ENCODE data around the gene NTSR2. TPM values are rescaled to one million over a fixed set of nuclear protein-coding genes. Genes with fewer than 3 reads are reported as not detected.

The NTSR2 gene
- total and polyA plus RNA-seq, 4 donors = not detected

DNA sequence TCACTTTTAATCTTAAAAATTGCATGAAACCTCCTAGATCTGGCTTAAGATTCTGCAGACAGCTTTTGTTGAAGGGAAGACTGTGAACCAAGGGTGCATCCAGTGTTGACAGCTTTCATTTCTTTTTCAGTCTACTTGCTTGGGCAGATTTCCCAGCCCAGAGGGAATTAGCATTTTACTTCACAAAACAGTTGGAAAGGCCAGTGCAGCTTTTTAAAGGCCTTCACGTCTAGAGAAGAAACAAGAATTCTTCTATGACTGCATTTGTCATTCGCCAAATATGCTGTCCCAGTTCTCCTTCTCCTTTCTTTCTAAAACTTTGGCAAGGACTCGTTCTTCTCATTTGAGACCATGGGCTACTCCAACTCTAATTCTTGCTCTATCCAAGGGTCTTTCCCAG is 17.4 kb downstream of the NTSR2 start:
- Histone ChIP-seq H3K9me3 (ENCODE audit: control insufficient read depth in 4 of 4, low read length in 3 of 4) (no peaks in the 10 kb centered on the region), H3K27ac (ENCODE audit: low read depth in 1 of 2, low read length in 2 of 2) (no peak overlapping the region), H3K4me3 (ENCODE audit: low read depth in 1 of 3, low read length in 3 of 3) (no peak overlapping the region), H3K4me1 (ENCODE audit: control insufficient read depth in 4 of 4, insufficient read depth in 4 of 4, low read length in 3 of 4) (no peaks in the 10 kb centered on the region), H3K9ac (ENCODE audit: low read depth in 1 of 2, low read length in 2 of 2) (no peak overlapping the region), H3K36me3 (ENCODE audit: control insufficient read depth in 4 of 4, insufficient read depth in 3 of 4, low read depth in 1 of 4, low read length in 3 of 4) (no peaks in the 10 kb centered on the region), H3K27me3 (ENCODE audit: control insufficient read depth in 4 of 4, insufficient read depth in 4 of 4, low read length in 3 of 4) (no peaks in the 10 kb centered on the region)
- TF ChIP-seq YY1 (IDR thresholded peaks at IDR 0.05) (no peak), EGR1 (IDR thresholded peaks at IDR 0.05; ENCODE audit: low read depth in 2 of 2) (no peak), GABPA (IDR thresholded peaks at IDR 0.05 in 1 of 2, conservative IDR thresholded peaks at IDR 0.05 in 1 of 2) (no peak)
- TF ChIP-seq, protein P1, sequence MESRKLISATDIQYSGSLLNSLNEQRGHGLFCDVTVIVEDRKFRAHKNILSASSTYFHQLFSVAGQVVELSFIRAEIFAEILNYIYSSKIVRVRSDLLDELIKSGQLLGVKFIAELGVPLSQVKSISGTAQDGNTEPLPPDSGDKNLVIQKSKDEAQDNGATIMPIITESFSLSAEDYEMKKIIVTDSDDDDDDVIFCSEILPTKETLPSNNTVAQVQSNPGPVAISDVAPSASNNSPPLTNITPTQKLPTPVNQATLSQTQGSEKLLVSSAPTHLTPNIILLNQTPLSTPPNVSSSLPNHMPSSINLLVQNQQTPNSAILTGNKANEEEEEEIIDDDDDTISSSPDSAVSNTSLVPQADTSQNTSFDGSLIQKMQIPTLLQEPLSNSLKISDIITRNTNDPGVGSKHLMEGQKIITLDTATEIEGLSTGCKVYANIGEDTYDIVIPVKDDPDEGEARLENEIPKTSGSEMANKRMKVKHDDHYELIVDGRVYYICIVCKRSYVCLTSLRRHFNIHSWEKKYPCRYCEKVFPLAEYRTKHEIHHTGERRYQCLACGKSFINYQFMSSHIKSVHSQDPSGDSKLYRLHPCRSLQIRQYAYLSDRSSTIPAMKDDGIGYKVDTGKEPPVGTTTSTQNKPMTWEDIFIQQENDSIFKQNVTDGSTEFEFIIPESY (IDR thresholded peaks at IDR 0.05) = no peak
- TF ChIP-seq, protein P2, sequence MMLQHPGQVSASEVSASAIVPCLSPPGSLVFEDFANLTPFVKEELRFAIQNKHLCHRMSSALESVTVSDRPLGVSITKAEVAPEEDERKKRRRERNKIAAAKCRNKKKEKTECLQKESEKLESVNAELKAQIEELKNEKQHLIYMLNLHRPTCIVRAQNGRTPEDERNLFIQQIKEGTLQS (IDR thresholded peaks at IDR 0.05) = no peak
- DNase-seq (ENCODE audit: low spot score) = no peak
- 67% methylated on average over 3 of the region's 3 CpGs for WGBS

DNA sequence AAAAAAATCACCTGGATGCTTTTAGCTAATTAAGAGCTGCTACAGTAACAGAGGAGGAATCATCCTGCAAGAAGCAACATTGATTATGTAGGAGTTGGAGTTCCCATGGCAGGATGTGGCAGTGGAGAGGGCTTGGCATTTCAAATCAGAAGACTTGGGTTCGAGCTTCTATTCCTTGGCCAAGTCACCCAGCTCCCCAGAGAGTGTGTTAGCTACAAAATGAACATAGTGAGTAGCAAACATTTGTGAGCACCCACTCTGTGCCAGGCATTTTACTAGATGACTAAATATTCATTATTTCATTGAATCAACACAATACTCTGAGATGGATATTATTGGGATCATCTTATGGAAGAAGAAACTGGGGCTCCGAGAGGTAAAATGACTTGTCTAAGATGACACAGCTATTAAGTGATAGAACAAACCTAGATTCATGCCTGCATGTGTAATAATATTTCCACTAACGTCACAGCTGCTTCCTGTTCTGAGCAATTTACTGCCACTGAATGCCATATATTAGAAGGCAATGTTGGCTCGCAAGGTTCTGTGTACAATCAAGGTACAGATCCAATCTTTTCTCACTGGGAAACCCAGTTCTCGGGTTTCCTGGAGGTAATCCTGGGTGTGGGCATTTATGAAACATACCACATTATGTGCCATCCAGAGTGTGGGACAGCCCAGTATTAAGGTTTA is 18.0 kb downstream of the NTSR2 start:
- Histone ChIP-seq H3K4me3 (ENCODE audit: low read depth in 1 of 3, low read length in 3 of 3) (no peak overlapping the region), H3K27me3 (ENCODE audit: control insufficient read depth in 4 of 4, insufficient read depth in 4 of 4, low read length in 3 of 4) (no peaks in the 10 kb centered on the region), H3K9ac (ENCODE audit: low read depth in 1 of 2, low read length in 2 of 2) (no peak overlapping the region), H3K36me3 (ENCODE audit: control insufficient read depth in 4 of 4, insufficient read depth in 3 of 4, low read depth in 1 of 4, low read length in 3 of 4) (no peaks in the 10 kb centered on the region), H3K27ac (ENCODE audit: low read depth in 1 of 2, low read length in 2 of 2) (no peak overlapping the region), H3K4me1 (ENCODE audit: control insufficient read depth in 4 of 4, insufficient read depth in 4 of 4, low read length in 3 of 4) (no peaks in the 10 kb centered on the region), H3K9me3 (ENCODE audit: control insufficient read depth in 4 of 4, low read length in 3 of 4) (no peaks in the 10 kb centered on the region)
- TF ChIP-seq HNF4G (IDR thresholded peaks at IDR 0.05) (no peak), RAD21 (IDR thresholded peaks at IDR 0.05) (no peak)
- 77% methylated on average over 5 of the region's 5 CpGs for WGBS
- DNase-seq (ENCODE audit: low spot score) = no peak

DNA sequence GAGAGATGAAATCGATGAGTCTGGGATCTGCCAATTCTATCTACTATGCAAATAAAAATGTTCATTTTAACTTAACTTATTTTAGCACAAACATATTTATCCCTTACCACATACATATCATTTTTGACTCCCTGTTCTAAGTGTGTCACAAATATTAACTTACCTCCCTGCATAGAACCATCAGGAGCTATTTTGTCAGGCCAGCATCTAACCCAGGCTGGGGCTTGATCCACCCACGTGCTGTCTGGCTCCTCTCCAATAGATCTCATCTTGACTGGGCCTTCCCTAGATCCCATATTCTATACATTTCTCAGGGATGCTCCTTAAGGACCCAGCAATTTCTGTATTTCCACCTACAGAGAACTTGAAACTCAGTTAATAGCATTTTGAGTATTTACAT is 20.9 kb downstream of the NTSR2 start:
- Histone ChIP-seq H3K27me3 (ENCODE audit: control insufficient read depth in 4 of 4, insufficient read depth in 4 of 4, low read length in 3 of 4) (no peaks in the 10 kb centered on the region), H3K27ac (ENCODE audit: low read depth in 1 of 2, low read length in 2 of 2) (no peak overlapping the region), H3K9ac (ENCODE audit: low read depth in 1 of 2, low read length in 2 of 2) (no peak overlapping the region), H3K9me3 (ENCODE audit: control insufficient read depth in 4 of 4, low read length in 3 of 4) (no peaks in the 10 kb centered on the region), H3K36me3 (ENCODE audit: control insufficient read depth in 4 of 4, insufficient read depth in 3 of 4, low read depth in 1 of 4, low read length in 3 of 4) (no peaks in the 10 kb centered on the region), H3K4me1 (ENCODE audit: control insufficient read depth in 4 of 4, insufficient read depth in 4 of 4, low read length in 3 of 4) (no peaks in the 10 kb centered on the region), H3K4me3 (ENCODE audit: low read depth in 1 of 3, low read length in 3 of 3) (no peak overlapping the region)
- 71% methylated on average over 2 of the region's 2 CpGs for WGBS
- TF ChIP-seq SP1 (IDR thresholded peaks at IDR 0.05) (no peak), HNF4A (conservative IDR thresholded peaks at IDR 0.05) (no peak)
- DNase-seq (ENCODE audit: low spot score) = no peak

DNA sequence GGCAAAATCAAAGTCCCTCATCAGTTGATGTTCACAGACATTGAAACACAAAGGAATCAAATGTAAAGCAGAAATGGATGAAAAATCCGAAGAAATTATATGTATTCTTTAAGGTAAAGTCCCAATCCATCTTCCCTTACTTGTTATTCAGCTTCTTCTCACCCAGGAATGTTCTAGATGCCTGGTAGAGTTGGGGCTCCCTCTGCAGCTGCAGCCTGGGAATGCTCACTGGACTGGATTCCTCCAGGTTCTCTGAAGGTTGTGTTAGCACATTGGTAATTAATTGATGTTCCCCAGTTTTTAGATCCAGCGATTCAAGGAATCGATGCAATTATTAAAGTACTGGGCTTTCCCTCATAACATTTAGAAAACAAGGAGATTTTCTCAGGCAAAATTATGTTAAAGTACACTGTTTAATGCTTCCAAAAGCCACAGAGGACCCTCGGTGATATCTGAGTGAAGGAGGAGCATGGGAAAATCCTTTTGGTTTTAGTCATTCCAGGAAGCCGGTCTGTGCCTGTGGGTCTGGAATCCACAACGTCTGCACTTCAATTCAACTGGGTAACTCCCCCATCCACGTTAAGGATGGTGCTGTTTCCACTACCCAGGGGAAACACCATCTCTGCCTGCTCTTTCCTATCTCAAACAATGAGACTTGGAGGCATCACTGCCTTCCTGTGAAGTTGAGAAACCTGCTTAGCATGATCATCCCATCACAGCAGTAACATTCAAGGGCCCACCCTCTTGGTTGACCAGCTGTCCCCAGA is 22.0 kb downstream of the NTSR2 start:
- no peak overlapping the region for H3K9ac ChIP-seq (ENCODE audit: low read depth in 1 of 2, low read length in 2 of 2)
- H3K4me1 ChIP-seq (ENCODE audit: control insufficient read depth in 4 of 4, insufficient read depth in 4 of 4, low read length in 3 of 4) = no peaks in the 10 kb centered on the region
- 75% methylated on average over 7 of the region's 7 CpGs for WGBS
- no peak for DNase-seq (ENCODE audit: low spot score)
- H3K36me3 ChIP-seq (ENCODE audit: control insufficient read depth in 4 of 4, insufficient read depth in 3 of 4, low read depth in 1 of 4, low read length in 3 of 4) = peaks cover 0 to 2% (median 0%) of the 10 kb centered on the region in 4 donors
- H3K4me3 ChIP-seq (ENCODE audit: low read depth in 1 of 3, low read length in 3 of 3) = no peak overlapping the region
- H3K9me3 ChIP-seq (ENCODE audit: control insufficient read depth in 4 of 4, low read length in 3 of 4) = no peaks in the 10 kb centered on the region
- H3K27me3 ChIP-seq (ENCODE audit: control insufficient read depth in 4 of 4, insufficient read depth in 4 of 4, low read length in 3 of 4) = no peaks in the 10 kb centered on the region
- no peak for TF ChIP-seq FOXA1 (IDR thresholded peaks at IDR 0.05)
- TF ChIP-seq RAD21 (IDR thresholded peaks at IDR 0.05) = peak in 1 of 2 donors; percentile 34
- TF ChIP-seq, protein P3, sequence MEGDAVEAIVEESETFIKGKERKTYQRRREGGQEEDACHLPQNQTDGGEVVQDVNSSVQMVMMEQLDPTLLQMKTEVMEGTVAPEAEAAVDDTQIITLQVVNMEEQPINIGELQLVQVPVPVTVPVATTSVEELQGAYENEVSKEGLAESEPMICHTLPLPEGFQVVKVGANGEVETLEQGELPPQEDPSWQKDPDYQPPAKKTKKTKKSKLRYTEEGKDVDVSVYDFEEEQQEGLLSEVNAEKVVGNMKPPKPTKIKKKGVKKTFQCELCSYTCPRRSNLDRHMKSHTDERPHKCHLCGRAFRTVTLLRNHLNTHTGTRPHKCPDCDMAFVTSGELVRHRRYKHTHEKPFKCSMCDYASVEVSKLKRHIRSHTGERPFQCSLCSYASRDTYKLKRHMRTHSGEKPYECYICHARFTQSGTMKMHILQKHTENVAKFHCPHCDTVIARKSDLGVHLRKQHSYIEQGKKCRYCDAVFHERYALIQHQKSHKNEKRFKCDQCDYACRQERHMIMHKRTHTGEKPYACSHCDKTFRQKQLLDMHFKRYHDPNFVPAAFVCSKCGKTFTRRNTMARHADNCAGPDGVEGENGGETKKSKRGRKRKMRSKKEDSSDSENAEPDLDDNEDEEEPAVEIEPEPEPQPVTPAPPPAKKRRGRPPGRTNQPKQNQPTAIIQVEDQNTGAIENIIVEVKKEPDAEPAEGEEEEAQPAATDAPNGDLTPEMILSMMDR (IDR thresholded peaks at IDR 0.05; ENCODE audit: low read depth, low read length, missing input control) = peak; percentile 11
- TF ChIP-seq FOXA2 (IDR thresholded peaks at IDR 0.05) = no peak
- no peak for TF ChIP-seq EGR1 (IDR thresholded peaks at IDR 0.05; ENCODE audit: low read depth in 2 of 2)
- H3K27ac ChIP-seq (ENCODE audit: low read depth in 1 of 2, low read length in 2 of 2) = no peak overlapping the region
